Suprapubic skin (tissue), 4 donors: ENCODE results near the gene CEP112. TPM values are rescaled to one million over a fixed set of nuclear protein-coding genes. Genes with fewer than 3 reads are reported as not detected.

ENCODE experiments used
- DNase-seq, 2 donors: peaks; one replicate each; pipeline ENCODE4 v3.0.0-alpha.2; 2019; ENCODE audit warnings: low spot score in 2 of 2
- H3K27ac ChIP-seq: fragments of 200-600 bp; sonication (generic); one replicate; pipeline ENCODE4 v1.5.1; 2019
- H3K27me3 ChIP-seq: fragments of 200-600 bp; sonication (generic); one replicate; pipeline ENCODE4 v1.5.1; 2019
- H3K36me3 ChIP-seq: fragments of 200-600 bp; sonication (generic); one replicate; pipeline ENCODE4 v1.5.1; 2019
- H3K4me1 ChIP-seq: fragments of 200-600 bp; sonication (generic); one replicate; pipeline ENCODE4 v1.5.1; 2019
- H3K4me3 ChIP-seq: fragments of 200-600 bp; sonication (generic); one replicate; pipeline ENCODE4 v1.5.1; 2019; ENCODE audit warnings: mild to moderate bottlenecking
- H3K9me3 ChIP-seq: fragments of 200-600 bp; sonication (generic); one replicate; pipeline ENCODE4 v1.5.1; 2019
- CTCF ChIP-seq, 2 donors: fragments of 200-600 bp in 1 of 2; fragments of 450-650 bp in 1 of 2; sonication (generic) in 1 of 2; IDR thresholded peaks; one replicate each; pipeline ENCODE4 v1.5.1; 2016 to 2019; ENCODE audit warnings: antibody characterized with exemption in 2 of 2, mild to moderate bottlenecking in 1 of 2, moderate library complexity in 1 of 2
- EP300 ChIP-seq: sonication (generic); formaldehyde crosslinking; IDR thresholded peaks from one replicate; pipeline ENCODE4 v1.6.1; 2017; ENCODE audit warnings: antibody characterized with exemption
- POLR2A ChIP-seq, 2 donors: fragments of 450-650 bp; IDR thresholded peaks; one replicate each; pipeline ENCODE4 v1.6.1; 2017; ENCODE audit warnings: antibody characterized with exemption in 2 of 2, mild to moderate bottlenecking in 2 of 2, moderate library complexity in 2 of 2
- POLR2AphosphoS5 ChIP-seq, 3 donors: sonication (generic); formaldehyde crosslinking; IDR thresholded peaks; one replicate each; pipeline ENCODE4 v1.6.1; 2017; ENCODE audit warnings: antibody characterized with exemption in 3 of 3
- WGBS: methylation state at CpG from one replicate; pipeline ENCODE4 v1.1.5; 2018; 5-methylcytosine and 5-hydroxymethylcytosine counted together
- total RNA-seq, 4 donors: library from RNA; depleted of rRNA; stranded (reverse); fragments of >200 nt; gene quantifications; one replicate each; pipeline ENCODE4 v1.1.0, GENCODE V29; 2016

Gene CEP112
- total RNA-seq, 4 donors from 2014 or later: 0.68 to 14.1 (median 6.6) TPM

- TF ChIP-seq POLR2A (IDR thresholded peaks at IDR 0.05) (no peak), POLR2AphosphoS5 (IDR thresholded peaks at IDR 0.05) (no peak), EP300 (no peak), CTCF (IDR thresholded peaks at IDR 0.05) (no peak)
- no peak overlapping the region for H3K27ac ChIP-seq
- no peaks in the 10 kb centered on the region for H3K27me3 ChIP-seq
- WGBS: 66% methylated on average over 19 of the region's 19 CpGs
- peak overlapping the region; percentile 29 for H3K4me3 ChIP-seq
- no peak for DNase-seq
- peaks cover 21% of the 10 kb centered on the region for H3K4me1 ChIP-seq
- H3K36me3 ChIP-seq: no peaks in the 10 kb centered on the region
- H3K9me3 ChIP-seq: no peaks in the 10 kb centered on the region
Measured at GRCh38 chr17:65593092-65593854, 598.7 kb downstream of the CEP112 start.

- Histone ChIP-seq H3K27me3 (no peaks in the 10 kb centered on the region), H3K27ac (no peak overlapping the region), H3K4me3 (no peak overlapping the region), H3K36me3 (no peaks in the 10 kb centered on the region), H3K4me1 (peaks cover 31% of the 10 kb centered on the region), H3K9me3 (no peaks in the 10 kb centered on the region)
- DNase-seq: no peak
- 95% methylated on average over 6 of the region's 7 CpGs for WGBS
- no peak for TF ChIP-seq POLR2A (IDR thresholded peaks at IDR 0.05)
- TF ChIP-seq POLR2AphosphoS5 (IDR thresholded peaks at IDR 0.05): no peak
- TF ChIP-seq EP300: no peak
- TF ChIP-seq CTCF (IDR thresholded peaks at IDR 0.05): no peak
Measured at GRCh38 chr17:65592125-65592965, 599.6 kb downstream of the CEP112 start.

GRCh38 chr17:65589321-65589720 is 602.6 kb downstream of the CEP112 start:
- Histone ChIP-seq H3K4me3 (no peak overlapping the region), H3K36me3 (no peaks in the 10 kb centered on the region), H3K27me3 (no peaks in the 10 kb centered on the region), H3K9me3 (no peaks in the 10 kb centered on the region), H3K4me1 (peaks cover 38% of the 10 kb centered on the region), H3K27ac (no peak overlapping the region)
- 62% methylated on average over 5 of the region's 5 CpGs for WGBS
- TF ChIP-seq EP300 (no peak), POLR2A (IDR thresholded peaks at IDR 0.05) (no peak), CTCF (IDR thresholded peaks at IDR 0.05) (no peak), POLR2AphosphoS5 (IDR thresholded peaks at IDR 0.05) (no peak)
- DNase-seq: no peak

- WGBS: 42% methylated on average over 6 of the region's 9 CpGs
Measured at GRCh38 chr17:65588181-65588808, 603.6 kb downstream of the CEP112 start.

More at GRCh38 chr17:65588181-65588808, 603.6 kb downstream of the CEP112 start:
- no peak for TF ChIP-seq EP300
- TF ChIP-seq CTCF (IDR thresholded peaks at IDR 0.05): no peak
- TF ChIP-seq POLR2A (IDR thresholded peaks at IDR 0.05): no peak
- TF ChIP-seq POLR2AphosphoS5 (IDR thresholded peaks at IDR 0.05): no peak
- H3K9me3 ChIP-seq: no peaks in the 10 kb centered on the region
- no peaks in the 10 kb centered on the region for H3K36me3 ChIP-seq
- no peak for DNase-seq
- H3K4me1 ChIP-seq: peaks cover 37% of the 10 kb centered on the region
- H3K27me3 ChIP-seq: no peaks in the 10 kb centered on the region
- H3K4me3 ChIP-seq: no peak overlapping the region
- H3K27ac ChIP-seq: no peak overlapping the region
